Naive thymus-derived CD4-positive, alpha-beta T cell (primary cell): ENCODE results near the gene ABL1. TPM values are rescaled to one million over a fixed set of nuclear protein-coding genes. Genes with fewer than 3 reads are reported as not detected.

Source experiments
- ATAC-seq: fragments of 150-1000 bp; cut with Tn5 transposase; 2 replicates; pipeline ENCODE4 v1.10.0; 2021; ENCODE audit warnings: mild to moderate bottlenecking, moderate library complexity
- CTCF ChIA-PET: fragments of 350-600 bp; sonication (Branson Sonifier 250); formaldehyde crosslinking; loops from one replicate; lab custom pipeline; 2021; ENCODE audit warnings: antibody characterized with exemption; lab: Charles Lee
- POLR2A ChIA-PET: fragments of 350-600 bp; sonication (Branson Sonifier 250); formaldehyde crosslinking; loops from one replicate; lab custom pipeline; 2021; ENCODE audit warnings: antibody characterized with exemption, inconsistent platforms; lab: Charles Lee
- DNase-seq, 9 donors: peaks; one replicate each; pipeline versions ENCODE4 v3.0.0 to v3.0.0-alpha.2; 2020 to 2022; ENCODE audit warnings: mixed read lengths in 1 of 9
- H3K27ac ChIP-seq: one replicate; pipeline ENCODE4 v1.7.0; 2013; ENCODE audit warnings: mild to moderate bottlenecking, low read depth, low read length, moderate library complexity
- H3K27me3 ChIP-seq, 2 donors: one replicate each; pipeline ENCODE4 v1.7.0; 2013; ENCODE audit warnings: low read length in 2 of 2, mild to moderate bottlenecking in 2 of 2, moderate library complexity in 2 of 2; ENCODE audit not compliant: control insufficient read depth in 2 of 2, insufficient read depth in 2 of 2
- H3K36me3 ChIP-seq, 3 experiments: 1 replicate in 2 of 3; 2 replicates in 1 of 3; pipeline ENCODE4 v1.7.0; 2013; ENCODE audit warnings: low read length in 3 of 3, mild to moderate bottlenecking in 3 of 3, moderate library complexity in 1 of 3; ENCODE audit not compliant: insufficient read depth in 3 of 3, control insufficient read depth in 2 of 3
- H3K4me1 ChIP-seq, 2 donors: one replicate each; pipeline ENCODE4 v1.7.0; 2013; ENCODE audit warnings: low read length in 2 of 2, mild to moderate bottlenecking in 2 of 2, moderate library complexity in 1 of 2; ENCODE audit not compliant: control insufficient read depth in 2 of 2, insufficient read depth in 2 of 2
- H3K4me3 ChIP-seq: 2 replicates; pipeline ENCODE4 v1.7.0; 2013; ENCODE audit warnings: mild to moderate bottlenecking, low read length
- H3K9me3 ChIP-seq, 3 experiments: 1 replicate in 2 of 3; 2 replicates in 1 of 3; pipeline ENCODE4 v1.7.0; 2013; ENCODE audit warnings: low read length in 3 of 3; ENCODE audit not compliant: control insufficient read depth in 2 of 3
- H3K27ac Mint-ChIP-seq, 9 donors: one replicate each; pipeline ENCODE4 v1.8.0; 2020 to 2022; ENCODE audit warnings: mixed read lengths in 9 of 9, mild to moderate bottlenecking in 8 of 9, moderate library complexity in 5 of 9, inconsistent platforms in 2 of 9
- H3K27me3 Mint-ChIP-seq, 5 donors: one replicate each; pipeline ENCODE4 v1.8.0; 2021 to 2022; ENCODE audit warnings: mixed read lengths in 5 of 5, mild to moderate bottlenecking in 1 of 5
- H3K36me3 Mint-ChIP-seq, 5 donors: one replicate each; pipeline ENCODE4 v1.8.0; 2020 to 2022; ENCODE audit warnings: mixed read lengths in 5 of 5, mild to moderate bottlenecking in 3 of 5, inconsistent platforms in 1 of 5
- H3K4me1 Mint-ChIP-seq, 7 donors: one replicate each; pipeline ENCODE4 v1.8.0; 2020 to 2022; ENCODE audit warnings: mixed read lengths in 7 of 7, mild to moderate bottlenecking in 3 of 7, inconsistent platforms in 1 of 7
- H3K4me3 Mint-ChIP-seq, 10 donors: one replicate each; pipeline ENCODE4 v1.8.0; 2020 to 2022; ENCODE audit warnings: mild to moderate bottlenecking in 10 of 10, mixed read lengths in 10 of 10, moderate library complexity in 6 of 10, inconsistent platforms in 2 of 10
- H3K9me3 Mint-ChIP-seq, 11 donors: one replicate each; pipeline ENCODE4 v1.8.0; 2020 to 2022; ENCODE audit warnings: mixed read lengths in 11 of 11, mild to moderate bottlenecking in 4 of 11, inconsistent platforms in 1 of 11, moderate library complexity in 1 of 11
- intact Hi-C, 2 donors: fragments of 100-400 bp; cut with micrococcal nuclease; formaldehyde crosslinking; loops; one replicate each; pipeline ENCODE4 v1.15.1; 2023
- polyA plus RNA-seq, 2 donors: library from polyadenylated mRNA; unstranded; fragments of 300-500 nt; fragmentation: Illumina TruSeq; gene quantifications; one replicate each; pipeline ENCODE4 v1.2.3, GENCODE V29; 2021
- total RNA-seq, 6 experiments: library from RNA in 5 of 6; stranded (reverse) in 5 of 6; gene quantifications; 1 replicate in 5 of 6; 2 replicates in 1 of 6; pipeline ENCODE4 v1.2.3 and lab custom pipeline; 2021 to 2026

Gene ABL1
- total and polyA plus RNA-seq, 7 experiments from 2014 or later, result 8.4 to 41.0 (median 39.1) TPM

DNA sequence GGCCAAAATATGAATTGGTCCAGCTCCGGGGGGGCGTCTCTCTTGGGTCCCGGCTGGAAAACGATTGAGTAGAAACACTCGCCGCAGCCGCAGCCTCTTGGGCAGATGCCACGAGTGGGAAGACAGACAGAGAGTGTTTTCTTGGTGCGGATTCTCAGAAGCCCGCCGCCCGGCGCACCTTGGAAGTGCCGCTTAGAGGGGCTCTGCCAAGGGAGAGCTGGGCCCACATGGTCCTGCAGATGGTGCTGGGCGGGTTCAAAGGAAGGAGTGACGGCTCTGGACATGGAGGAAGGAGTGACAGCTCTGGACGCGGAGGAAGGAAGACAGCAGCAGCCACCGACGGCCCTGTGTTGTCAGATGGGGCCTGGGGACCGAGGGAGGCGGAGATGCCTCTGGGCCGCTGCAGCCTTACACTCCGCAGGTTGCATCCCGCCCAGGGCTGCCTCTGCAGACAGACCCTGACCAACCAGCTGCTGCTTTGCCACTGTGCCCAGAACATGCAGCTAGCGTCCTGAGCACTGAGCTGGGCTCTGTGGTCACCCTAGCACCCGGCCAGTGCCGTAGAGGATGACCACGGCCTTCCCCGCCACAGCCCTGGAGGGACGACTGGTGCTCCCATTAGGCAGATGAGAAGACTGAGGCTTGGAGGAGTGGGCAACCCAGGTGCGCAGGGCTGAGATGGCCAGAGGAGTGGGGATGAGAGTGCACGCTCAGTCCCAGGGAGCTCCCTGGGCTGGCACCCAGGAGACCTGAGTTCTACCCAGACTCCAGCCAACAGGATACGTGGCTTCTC, 82.3 kb downstream of the ABL1 start:
- Mint-ChIP-seq H3K4me3 (no peak overlapping the region), H3K27ac (no peak overlapping the region), H3K4me1 (no peaks in the 10 kb centered on the region), H3K9me3 (no peaks in the 10 kb centered on the region), H3K27me3 (peaks cover 0 to 11% (median 0%) of the 10 kb centered on the region in 5 donors), H3K36me3 (no peaks in the 10 kb centered on the region)
- ChIA-PET CTCF (no interaction called here), POLR2A (no interaction called here)
- intact Hi-C loops, result no loop called here
- Histone ChIP-seq H3K4me1 (no peaks in the 10 kb centered on the region), H3K27me3 (no peaks in the 10 kb centered on the region), H3K27ac (no peak overlapping the region), H3K9me3 (no peaks in the 10 kb centered on the region), H3K36me3 (no peaks in the 10 kb centered on the region), H3K4me3 (no peak overlapping the region)
- ATAC-seq (no peak), DNase-seq (no peak)

DNA sequence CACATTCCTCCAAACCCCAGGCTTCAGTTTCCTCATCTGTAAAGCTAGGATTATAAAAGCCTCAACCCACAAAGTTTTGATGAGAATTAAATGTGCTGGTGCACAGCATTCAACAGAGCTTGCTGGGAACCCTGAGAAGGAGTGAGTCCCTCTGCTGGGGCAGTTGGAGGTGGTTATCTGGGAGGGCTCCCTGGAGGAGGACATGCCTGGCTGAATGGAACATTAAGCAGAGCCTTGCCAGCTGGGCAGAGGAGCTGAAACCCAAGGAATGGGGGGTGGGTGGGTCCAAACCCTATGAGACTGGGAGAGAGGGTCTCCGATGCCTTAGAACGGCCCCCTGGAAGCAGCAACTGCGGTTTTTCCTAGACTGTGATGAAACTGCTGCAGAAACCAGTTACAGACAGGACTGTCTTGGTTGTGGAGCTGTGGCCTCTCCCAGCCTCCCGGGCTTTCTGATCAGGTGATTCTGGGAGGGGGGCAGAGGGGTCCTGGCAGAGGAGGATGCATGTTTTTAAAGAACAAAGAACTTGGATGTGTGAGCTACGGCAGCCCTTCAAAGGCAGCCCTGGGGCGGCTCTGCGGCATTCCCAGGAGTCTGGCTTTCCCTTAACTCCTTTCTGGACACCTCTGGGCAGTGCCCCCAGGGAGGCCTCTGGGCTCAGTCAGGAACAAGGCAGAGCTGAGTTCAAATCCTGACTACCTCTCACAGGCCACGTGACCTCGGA, 83.2 kb downstream of the ABL1 start:
- Histone ChIP-seq H3K36me3 (no peaks in the 10 kb centered on the region), H3K9me3 (no peaks in the 10 kb centered on the region), H3K4me3 (no peak overlapping the region), H3K4me1 (no peaks in the 10 kb centered on the region), H3K27ac (no peak overlapping the region), H3K27me3 (no peaks in the 10 kb centered on the region)
- Mint-ChIP-seq H3K9me3 (no peaks in the 10 kb centered on the region), H3K36me3 (no peaks in the 10 kb centered on the region), H3K4me3 (no peak overlapping the region), H3K27me3 (peaks cover 0 to 20% (median 0%) of the 10 kb centered on the region in 5 donors), H3K27ac (no peak overlapping the region), H3K4me1 (no peaks in the 10 kb centered on the region)
- intact Hi-C loops, result no loop called here
- DNase-seq, result no peak
- ChIA-PET CTCF (no interaction called here), POLR2A (no interaction called here)
- ATAC-seq, result no peak

DNA sequence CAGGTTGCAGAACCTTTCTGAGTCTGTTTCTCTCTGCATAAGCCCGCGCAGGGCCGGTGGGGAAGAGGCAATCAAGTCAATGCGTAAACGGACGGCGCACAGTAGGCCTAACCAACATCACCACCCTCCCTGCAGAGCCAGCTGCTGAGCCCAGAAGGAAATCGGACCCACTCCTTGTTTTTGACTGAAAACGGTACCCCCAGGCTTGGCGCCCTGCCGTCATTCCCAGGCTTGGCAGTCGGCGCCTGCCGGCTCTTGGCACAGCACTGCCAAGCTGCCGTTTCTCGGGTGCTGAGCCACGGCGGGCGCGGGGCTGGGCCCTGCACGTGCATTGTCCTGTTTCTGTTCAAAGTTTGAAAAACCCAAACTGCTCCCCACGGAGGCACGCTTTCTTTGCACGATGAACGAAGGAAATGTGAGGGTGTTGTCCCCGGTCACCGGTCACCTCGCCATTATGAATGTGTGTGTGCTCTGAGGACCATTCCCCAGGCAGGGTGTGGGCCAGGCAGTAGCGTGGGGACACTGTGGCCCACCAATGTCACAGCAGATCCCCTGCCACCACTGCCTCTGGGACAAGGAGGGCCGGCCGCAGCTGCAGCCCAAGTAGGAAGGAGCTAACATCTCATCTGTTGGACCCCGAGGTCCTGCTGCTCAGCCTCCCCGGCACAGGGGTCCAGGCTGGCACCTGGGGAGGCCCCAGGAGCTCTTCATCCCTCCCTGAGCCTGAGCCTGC, 83.9 kb downstream of the ABL1 start:
- ChIA-PET POLR2A (no interaction called here), CTCF (no interaction called here)
- intact Hi-C loops, result no loop called here
- no peak for DNase-seq
- Mint-ChIP-seq H3K36me3 (no peaks in the 10 kb centered on the region), H3K4me1 (no peaks in the 10 kb centered on the region), H3K9me3 (no peaks in the 10 kb centered on the region), H3K4me3 (no peak overlapping the region), H3K27me3 (peaks cover 0 to 21% (median 0%) of the 10 kb centered on the region in 5 donors), H3K27ac (no peak overlapping the region)
- Histone ChIP-seq H3K27me3 (no peaks in the 10 kb centered on the region), H3K4me3 (no peak overlapping the region), H3K36me3 (no peaks in the 10 kb centered on the region), H3K4me1 (no peaks in the 10 kb centered on the region), H3K27ac (no peak overlapping the region), H3K9me3 (no peaks in the 10 kb centered on the region)
- ATAC-seq, result no peak

DNA sequence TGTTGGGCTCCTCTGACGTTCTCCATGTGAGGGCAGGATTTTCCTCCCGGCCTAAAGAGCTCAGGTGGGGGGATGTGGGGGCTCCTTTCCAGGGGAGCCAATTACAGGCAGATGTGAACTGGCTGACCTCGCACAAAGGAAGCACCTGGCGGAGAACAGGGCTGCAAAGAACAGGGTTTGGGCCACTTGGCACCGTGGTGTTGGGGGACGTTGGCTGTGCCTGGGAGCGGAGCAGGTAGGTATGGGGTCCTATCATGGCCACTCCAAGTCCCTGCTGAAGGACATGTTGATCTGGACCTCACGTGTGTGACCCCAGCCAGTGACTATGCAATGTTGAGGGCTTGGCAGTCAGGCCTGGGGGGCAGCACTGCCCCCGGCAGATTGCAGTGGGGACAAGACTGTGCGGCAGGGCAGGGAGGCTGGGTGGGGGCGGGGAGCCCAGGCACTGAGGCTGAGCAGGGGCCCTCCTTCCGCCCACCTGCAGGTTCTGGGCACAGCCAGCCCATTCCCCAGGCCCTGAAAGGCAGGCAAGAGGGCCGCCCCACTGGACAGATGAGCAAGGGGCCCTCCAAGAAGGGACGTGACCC, 84.6 kb downstream of the ABL1 start:
- Histone ChIP-seq H3K27me3 (no peaks in the 10 kb centered on the region), H3K4me3 (no peak overlapping the region), H3K9me3 (no peaks in the 10 kb centered on the region), H3K4me1 (no peaks in the 10 kb centered on the region), H3K36me3 (no peaks in the 10 kb centered on the region), H3K27ac (no peak overlapping the region)
- no peak for DNase-seq
- Mint-ChIP-seq H3K36me3 (no peaks in the 10 kb centered on the region), H3K9me3 (no peaks in the 10 kb centered on the region), H3K4me3 (no peak overlapping the region), H3K27me3 (peaks cover 0 to 21% (median 0%) of the 10 kb centered on the region in 5 donors), H3K4me1 (no peaks in the 10 kb centered on the region), H3K27ac (no peak overlapping the region)
- no peak for ATAC-seq
- ChIA-PET POLR2A (no interaction called here), CTCF (no interaction called here)
- intact Hi-C loops, result no loop called here

DNA sequence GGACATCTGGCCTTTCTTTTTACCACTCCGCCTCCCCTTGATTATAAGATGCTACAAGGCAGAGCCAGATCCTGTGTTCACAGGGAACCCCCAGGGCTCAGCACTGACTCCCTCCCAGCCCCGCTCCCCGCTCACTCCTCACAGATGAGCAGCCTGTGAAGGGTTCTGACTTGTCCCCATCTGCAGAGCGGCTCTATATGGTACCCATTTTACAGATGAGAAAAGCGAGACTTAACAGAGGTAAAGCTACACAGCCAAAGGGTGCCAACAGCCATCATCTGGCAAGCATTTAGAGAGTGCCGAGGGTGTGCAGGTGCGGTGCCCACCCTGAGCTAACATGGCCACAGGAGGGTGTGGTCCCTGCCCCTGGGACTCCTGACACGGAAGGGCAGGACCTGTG, 85.2 kb downstream of the ABL1 start:
- CTCF ChIA-PET, result no interaction called here

DNA sequence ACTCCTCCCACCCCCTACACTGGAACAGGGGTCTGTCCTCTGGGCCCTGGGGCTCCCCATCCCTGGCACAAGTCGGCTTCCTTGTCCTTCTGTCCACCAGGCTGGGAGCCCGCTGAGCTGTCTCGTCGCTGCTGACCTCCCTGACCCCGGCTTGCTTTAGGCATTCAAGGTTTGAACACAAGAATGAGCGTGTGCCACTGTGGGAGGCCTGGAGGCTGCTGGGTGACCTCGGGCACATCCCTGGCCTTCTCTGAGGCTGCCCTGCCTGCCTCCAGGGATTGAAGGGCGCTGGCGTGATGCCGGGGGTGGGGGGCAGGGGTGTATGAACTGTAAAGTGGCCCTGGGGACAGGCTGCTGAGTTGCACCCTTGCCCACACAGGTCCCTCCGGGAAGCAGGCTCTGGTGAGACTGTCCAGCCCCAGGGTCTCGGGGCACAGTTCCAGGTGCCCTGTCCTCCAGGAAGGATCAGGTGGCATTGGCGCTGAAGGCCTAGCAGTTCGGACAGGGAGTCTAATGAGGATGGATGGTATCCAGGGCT, 85.8 kb downstream of the ABL1 start:
- Mint-ChIP-seq H3K4me1 (no peaks in the 10 kb centered on the region), H3K36me3 (no peaks in the 10 kb centered on the region), H3K4me3 (no peak overlapping the region), H3K9me3 (no peaks in the 10 kb centered on the region), H3K27me3 (peaks cover 0 to 21% (median 0%) of the 10 kb centered on the region in 5 donors), H3K27ac (no peak overlapping the region)
- intact Hi-C loops, result no loop called here
- ChIA-PET POLR2A (no interaction called here), CTCF (no interaction called here)
- Histone ChIP-seq H3K4me1 (no peaks in the 10 kb centered on the region), H3K36me3 (no peaks in the 10 kb centered on the region), H3K4me3 (no peak overlapping the region), H3K9me3 (no peaks in the 10 kb centered on the region), H3K27me3 (no peaks in the 10 kb centered on the region), H3K27ac (no peak overlapping the region)
- DNase-seq (no peak), ATAC-seq (no peak)

More for the DNA sequence above, 85.2 kb downstream of the ABL1 start:
- no peaks in the 10 kb centered on the region for H3K36me3 Mint-ChIP-seq
- Histone ChIP-seq H3K27me3 (no peaks in the 10 kb centered on the region), H3K4me3 (no peak overlapping the region), H3K9me3 (no peaks in the 10 kb centered on the region), H3K36me3 (no peaks in the 10 kb centered on the region), H3K4me1 (no peaks in the 10 kb centered on the region), H3K27ac (no peak overlapping the region)
- ATAC-seq, result no peak
- intact Hi-C loops, result no loop called here
- POLR2A ChIA-PET, result no interaction called here
- H3K27ac Mint-ChIP-seq, result no peak overlapping the region
- no peak overlapping the region for H3K4me3 Mint-ChIP-seq
- H3K9me3 Mint-ChIP-seq, result no peaks in the 10 kb centered on the region
- no peaks in the 10 kb centered on the region for H3K4me1 Mint-ChIP-seq
- H3K27me3 Mint-ChIP-seq, result peaks cover 0 to 21% (median 0%) of the 10 kb centered on the region in 5 donors
- DNase-seq, result no peak
